Measurements from ENCODE around the gene CDH16. TPM values are rescaled to one million over a fixed set of nuclear protein-coding genes. Genes with fewer than 3 reads are reported as not detected.

CDH16 gene
- total and polyA plus RNA-seq, 8 donors, result not detected

- no peaks in the 10 kb centered on the region for H3K27me3 ChIP-seq
- WGBS, 2 donors, result 55 to 65% methylated on average over 16 of the region's 16 CpGs
- no peak overlapping the region for H3K4me3 ChIP-seq
- DNase-seq, result no peak
- no peaks in the 10 kb centered on the region for H3K9me3 ChIP-seq
- no peaks in the 10 kb centered on the region for H3K36me3 ChIP-seq
- peaks cover 5 to 9% (median 6%) of the 10 kb centered on the region in 3 donors for H3K4me1 ChIP-seq
- ATAC-seq, result peak in 1 of 4 donors; percentile 20
- intact Hi-C loops (cut with DNase I), result loop anchor here in 1 of 3 donors (10.0 kb wide), 1 partner anchor 50 kb away; no protein-coding TSS in a partner anchor
- H3K27ac ChIP-seq, result no peak overlapping the region
- no peak for TF ChIP-seq CTCF (IDR thresholded peaks at IDR 0.05)
- FAIRE-seq, result no peak
Observed at GRCh38 chr16:66904846-66905632, 13.6 kb downstream of the CDH16 start.

DNA sequence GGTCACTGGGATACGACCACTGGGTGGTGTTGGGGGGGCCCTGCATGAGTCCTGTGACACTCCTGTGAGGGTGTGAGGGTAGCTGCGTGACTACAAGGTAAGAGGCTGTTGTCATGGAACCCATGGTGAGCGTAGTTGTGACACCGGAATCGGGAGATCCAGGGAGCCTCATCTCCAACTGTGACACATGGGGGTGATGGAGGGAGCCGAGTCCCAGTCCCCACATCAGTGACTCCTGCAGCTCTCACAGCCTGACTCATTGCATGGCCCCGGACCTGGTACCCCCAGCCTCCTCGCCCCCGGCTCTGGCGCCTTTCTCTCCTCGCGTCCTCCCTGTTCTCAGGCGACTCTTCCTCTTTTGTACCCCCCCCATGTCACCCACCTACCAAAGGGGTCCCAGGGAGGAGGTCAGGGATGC, 14.2 kb downstream of the CDH16 start:
- H3K9me3 ChIP-seq, result no peaks in the 10 kb centered on the region
- ATAC-seq, result no peak
- peaks cover 6 to 14% (median 11%) of the 10 kb centered on the region in 3 donors for H3K4me1 ChIP-seq
- no peak for TF ChIP-seq CTCF (IDR thresholded peaks at IDR 0.05)
- 93 to 94% methylated on average over 13 of the region's 13 CpGs for WGBS, 2 donors
- H3K27ac ChIP-seq, result no peak overlapping the region
- no peak for FAIRE-seq
- H3K4me3 ChIP-seq, result no peak overlapping the region
- intact Hi-C loops (cut with DNase I), result loop anchor here in 1 of 3 donors (10.0 kb wide), 1 partner anchor 50 kb away; no protein-coding TSS in a partner anchor
- no peaks in the 10 kb centered on the region for H3K36me3 ChIP-seq
- H3K27me3 ChIP-seq, result no peaks in the 10 kb centered on the region
- no peak for DNase-seq

GRCh38 chr16:66903544-66904427, 14.9 kb downstream of the CDH16 start:
- DNase-seq, result no peak
- no peak for ATAC-seq
- Histone ChIP-seq H3K27ac (no peak overlapping the region), H3K9me3 (no peaks in the 10 kb centered on the region), H3K4me3 (no peak overlapping the region), H3K27me3 (no peaks in the 10 kb centered on the region), H3K4me1 (peaks cover 6 to 15% (median 14%) of the 10 kb centered on the region in 3 donors), H3K36me3 (no peaks in the 10 kb centered on the region)
- FAIRE-seq, result no peak
- WGBS, 2 donors, result 69 to 72% methylated on average over 11 of the region's 11 CpGs
- no peak for TF ChIP-seq CTCF (IDR thresholded peaks at IDR 0.05)
- intact Hi-C loops (cut with DNase I), result loop anchor here in 1 of 3 donors (10.0 kb wide), 1 partner anchor 51 kb away; no protein-coding TSS in a partner anchor

GRCh38 chr16:66902648-66903543, 15.8 kb downstream of the CDH16 start:
- H3K27ac ChIP-seq, result no peak overlapping the region
- ATAC-seq (no peak), DNase-seq (peak in 1 of 6 donors; percentile 18), FAIRE-seq (no peak)
- peaks cover 6 to 15% (median 14%) of the 10 kb centered on the region in 3 donors for H3K4me1 ChIP-seq
- 85 to 86% methylated on average over 14 of the region's 14 CpGs for WGBS, 2 donors
- H3K9me3 ChIP-seq, result no peaks in the 10 kb centered on the region
- TF ChIP-seq CTCF (IDR thresholded peaks at IDR 0.05), result no peak
- no peaks in the 10 kb centered on the region for H3K36me3 ChIP-seq
- intact Hi-C loops (cut with DNase I), result loop anchor here in 1 of 3 donors (10.0 kb wide), 1 partner anchor 52 kb away; no protein-coding TSS in a partner anchor
- H3K27me3 ChIP-seq, result no peaks in the 10 kb centered on the region
- H3K4me3 ChIP-seq, result no peak overlapping the region
